SK-MEL-5 (cell line): ENCODE data around the gene ZC3H12A. TPM values are rescaled to one million over a fixed set of nuclear protein-coding genes. Genes with fewer than 3 reads are reported as not detected.
A peak's percentile ranks its signal among the peaks of the same experiment; 100 is the strongest.
"Not testable (repeated sequence)": the region's sequence is repeated elsewhere in the genome, so short reads cannot be mapped to it uniquely, and the experiment has no call there.

Experiments
- DNase-seq: peaks from one replicate; pipeline ENCODE4 v3.0.0-alpha.2; 2016; ENCODE audit warnings: low read depth, low spot score
- in situ Hi-C: cut with HindIII; loops from 2 replicates; pipeline ENCODE4 v1.10.0; 2016; ENCODE audit warnings: low sequenced_read_pairs, high pct_unique_total_duplicates, low pct_unique_long_range_greater_than_20kb
- total RNA-seq: library from RNA; depleted of rRNA; stranded (reverse); fragments of >200 nt; shearing (Covaris generic); gene quantifications from 2 replicates; pipeline ENCODE4 v1.2.3, GENCODE V29; 2014

Gene ZC3H12A
- total RNA-seq, 1 experiment from 2014 or later = 3.4 TPM

DNA sequence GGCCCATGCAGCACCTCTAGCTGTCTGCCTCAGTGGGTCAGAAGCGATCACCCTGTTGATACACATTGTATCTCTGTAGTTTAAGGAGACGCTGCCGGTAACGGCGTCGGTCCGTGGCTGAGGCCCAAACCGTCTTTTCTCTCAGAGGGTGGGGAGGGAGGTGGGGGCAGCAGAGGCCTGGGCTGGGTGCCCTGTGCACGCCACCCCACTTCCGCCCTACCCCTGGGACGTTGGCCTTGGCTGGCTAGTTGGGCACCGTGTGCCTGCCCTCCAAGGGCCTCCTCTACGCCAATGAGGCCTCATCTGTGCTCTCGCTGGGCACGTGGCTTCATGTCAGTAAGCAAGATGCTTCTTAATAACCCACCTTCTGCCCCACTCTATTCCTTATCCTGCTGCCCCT, 9.4 kb downstream of the ZC3H12A start:
- in situ Hi-C loops = no loop called here
- DNase-seq = no peak

DNA sequence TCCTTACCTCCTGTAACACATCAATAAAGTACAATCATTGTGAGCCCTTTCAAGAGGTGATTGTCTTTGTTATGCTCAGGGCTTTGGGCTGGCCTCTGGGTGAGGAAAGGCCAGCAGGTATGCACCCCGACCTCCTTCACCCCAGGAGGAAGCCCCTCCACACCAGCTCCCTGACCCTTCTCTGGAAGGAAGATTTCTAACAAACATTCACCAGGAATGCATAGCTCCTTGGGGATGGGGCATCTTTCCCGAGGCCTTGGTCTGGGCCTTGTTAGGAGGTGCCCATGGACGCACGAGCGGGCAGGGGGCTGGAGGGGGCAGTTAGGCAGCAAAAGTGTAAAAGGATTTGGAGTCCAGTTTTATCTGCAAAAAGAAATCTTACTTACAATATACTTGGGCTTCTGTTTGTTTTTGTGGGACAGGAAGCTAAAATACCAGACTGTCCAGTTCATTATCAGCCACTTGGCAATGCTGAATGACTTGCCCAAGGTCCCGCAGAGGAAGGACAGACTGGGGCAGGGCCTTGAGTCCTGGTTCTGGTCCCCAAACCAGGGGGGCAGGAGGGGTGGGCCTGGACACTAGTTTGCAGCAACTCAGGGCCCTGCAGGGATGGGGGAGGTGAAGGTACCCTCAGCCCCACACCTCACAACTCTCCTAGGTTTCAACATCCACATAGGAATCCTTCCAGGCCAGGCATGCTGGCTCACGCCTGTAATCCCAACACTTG, 10.1 kb downstream of the ZC3H12A start:
- no peak for DNase-seq
- in situ Hi-C loops = no loop called here

DNA sequence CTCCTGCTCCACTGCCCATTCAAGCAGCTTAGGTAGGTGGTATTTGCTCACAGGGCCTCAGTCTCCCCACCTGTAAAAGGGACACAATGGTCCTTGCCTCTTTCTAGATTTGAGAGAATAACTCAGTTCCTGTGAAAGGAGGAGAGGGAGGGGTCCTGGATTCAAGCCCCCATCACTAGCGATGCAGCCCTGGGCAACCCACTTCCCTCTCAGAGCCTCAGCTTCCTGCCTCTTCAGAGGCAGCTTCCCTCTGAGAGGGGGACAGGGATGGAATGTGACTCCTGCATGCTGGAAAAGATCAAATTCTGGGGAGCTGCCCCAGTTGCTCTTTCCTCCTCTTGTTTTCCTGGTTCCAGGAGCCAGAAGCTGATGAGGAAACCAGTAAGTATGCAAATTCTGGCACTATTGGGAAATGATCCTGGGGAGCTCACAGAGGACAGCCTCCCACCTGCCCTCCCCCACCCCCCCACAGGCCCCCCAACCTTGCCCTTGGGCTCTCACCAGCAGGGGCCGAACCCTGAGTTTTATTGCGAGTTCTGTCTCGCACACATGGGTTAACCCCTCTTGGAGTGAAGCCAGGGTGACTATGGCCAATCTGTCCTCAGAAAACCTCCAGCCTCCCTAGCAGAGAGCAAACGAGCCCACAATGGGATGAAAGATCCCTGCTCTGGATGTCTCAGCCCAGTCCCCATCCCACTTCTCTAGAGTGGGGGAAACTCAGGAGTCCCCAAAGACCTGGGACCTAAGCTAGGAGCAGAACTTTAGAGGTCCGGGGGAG, 11.7 kb downstream of the ZC3H12A start:
- no peak for DNase-seq
- in situ Hi-C loops = no loop called here

DNA sequence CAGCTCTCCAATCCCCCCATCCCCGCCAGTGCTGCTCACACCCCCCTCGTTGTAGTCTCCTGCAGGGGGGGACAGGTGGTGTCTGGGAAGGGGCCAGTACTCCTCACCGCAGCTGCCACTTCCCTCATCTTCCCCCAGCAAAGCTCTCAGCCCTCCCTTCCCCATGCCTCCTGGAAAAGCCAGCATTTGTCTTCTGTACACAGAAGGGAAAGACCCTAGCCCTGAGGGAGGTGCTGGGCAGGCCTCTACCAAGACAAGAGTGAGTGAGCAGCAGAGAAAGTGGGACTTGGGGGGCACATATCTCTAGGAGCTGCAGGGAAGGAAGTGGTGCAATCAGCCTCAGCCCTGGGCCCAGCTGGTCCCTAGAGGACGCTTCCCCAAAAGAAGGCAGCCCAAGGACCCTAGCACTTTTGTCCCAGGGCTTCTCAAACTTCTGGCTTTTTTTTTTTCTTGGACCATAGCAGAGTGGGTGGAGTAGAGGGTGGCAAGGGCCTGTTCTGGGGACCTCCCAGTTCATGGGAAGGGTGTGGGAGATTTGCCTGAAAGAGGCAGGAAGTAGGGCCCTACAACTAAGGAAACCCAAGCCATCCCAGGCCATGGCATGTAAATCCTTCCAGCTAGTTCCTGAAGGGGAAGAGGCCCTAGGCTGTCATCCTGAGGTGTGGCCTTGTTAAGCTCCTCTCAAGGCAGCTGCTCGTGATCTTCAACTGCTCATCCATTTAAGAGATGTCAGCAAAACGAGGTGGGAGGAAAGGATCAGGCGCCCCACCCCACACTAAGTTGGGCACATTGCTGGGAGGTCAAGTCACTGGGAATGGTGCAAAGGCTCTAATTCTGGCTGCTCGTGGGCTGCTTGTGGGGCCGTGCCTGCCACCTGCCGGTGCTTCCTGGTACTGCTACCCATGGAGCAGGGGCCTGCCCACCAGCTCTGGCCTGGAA, 12.6 kb downstream of the ZC3H12A start:
- in situ Hi-C loops = no loop called here
- DNase-seq = peak; percentile 61

DNA sequence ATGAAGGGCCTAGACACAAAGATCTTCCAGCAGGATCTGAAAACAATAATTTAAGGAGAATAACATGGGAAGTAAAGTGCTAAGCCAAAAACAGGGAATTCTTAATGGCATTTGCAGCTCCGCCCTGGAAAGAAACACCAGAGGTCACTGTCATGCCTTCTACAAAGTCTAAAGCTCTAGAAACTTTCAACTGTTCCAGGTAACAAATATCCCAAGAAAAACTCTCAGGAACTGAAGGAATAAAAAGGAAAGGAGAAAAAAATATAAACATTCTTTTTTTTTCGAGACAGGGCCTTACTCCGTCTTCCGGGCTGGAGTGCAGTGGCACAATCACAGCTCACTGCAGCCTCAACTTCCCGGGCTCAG, 13.2 kb downstream of the ZC3H12A start:
- in situ Hi-C loops = no loop called here
- no peak for DNase-seq

- in situ Hi-C loops = no loop called here
- no peak for DNase-seq
Measured at GRCh38 chr1:37493336-37494098, 19.1 kb downstream of the ZC3H12A start.

GRCh38 chr1:37495875-37496274, 21.5 kb downstream of the ZC3H12A start:
- no peak for DNase-seq
- in situ Hi-C loops = no loop called here

- no peak for DNase-seq
- in situ Hi-C loops = no loop called here
Measured at GRCh38 chr1:37497832-37498231, 23.5 kb downstream of the ZC3H12A start.

- DNase-seq = no peak
- in situ Hi-C loops = no loop called here
Measured at GRCh38 chr1:37498872-37499617, 24.7 kb downstream of the ZC3H12A start.

DNA sequence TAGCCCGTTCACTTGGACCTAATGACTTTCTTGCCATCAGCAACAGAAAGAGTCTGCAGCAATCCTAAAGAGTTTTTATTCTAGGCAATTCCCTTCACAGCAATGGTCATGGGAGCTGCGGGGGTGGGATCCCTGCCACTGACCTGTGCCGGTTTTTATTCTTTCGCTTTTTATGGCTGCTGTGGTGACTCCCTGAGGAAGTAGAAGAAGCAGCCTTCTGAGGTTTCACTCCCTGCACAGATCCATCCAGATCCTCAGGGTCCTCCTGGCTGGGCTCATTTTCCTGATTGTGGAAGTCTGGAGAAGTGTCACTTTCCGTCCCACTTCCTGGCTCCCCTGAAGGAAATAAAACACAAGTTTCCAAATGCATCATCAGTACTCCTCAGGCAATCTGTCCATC, 27.3 kb downstream of the ZC3H12A start:
- in situ Hi-C loops = no loop called here
- no peak for DNase-seq

- DNase-seq = no peak
- in situ Hi-C loops = no loop called here
Measured at GRCh38 chr1:37502104-37502503, 27.7 kb downstream of the ZC3H12A start.

DNA sequence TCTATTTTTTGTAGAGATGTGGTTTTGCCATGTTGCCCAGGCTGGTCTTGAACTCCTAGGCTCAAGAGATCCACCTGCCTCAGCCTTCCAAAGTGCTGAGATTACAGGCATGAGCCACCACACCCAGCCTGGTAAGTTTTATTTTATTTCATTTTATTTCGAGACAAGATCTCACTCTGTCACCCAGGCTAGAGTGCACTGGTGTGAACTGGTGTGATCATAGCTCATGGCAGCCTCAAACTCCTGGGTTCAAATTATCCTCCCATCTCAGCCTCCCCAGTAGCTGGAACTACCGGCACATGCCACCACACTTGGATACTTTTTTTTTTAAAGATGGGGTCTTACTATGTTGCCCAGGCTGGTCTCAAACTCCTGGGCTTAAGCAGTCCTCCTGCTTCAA, 28.4 kb downstream of the ZC3H12A start:
- DNase-seq, in situ Hi-C loops: not testable (repeated sequence)

- DNase-seq = no peak
- in situ Hi-C loops = no loop called here
Measured at GRCh38 chr1:37506740-37507139, 32.4 kb downstream of the ZC3H12A start.

DNA sequence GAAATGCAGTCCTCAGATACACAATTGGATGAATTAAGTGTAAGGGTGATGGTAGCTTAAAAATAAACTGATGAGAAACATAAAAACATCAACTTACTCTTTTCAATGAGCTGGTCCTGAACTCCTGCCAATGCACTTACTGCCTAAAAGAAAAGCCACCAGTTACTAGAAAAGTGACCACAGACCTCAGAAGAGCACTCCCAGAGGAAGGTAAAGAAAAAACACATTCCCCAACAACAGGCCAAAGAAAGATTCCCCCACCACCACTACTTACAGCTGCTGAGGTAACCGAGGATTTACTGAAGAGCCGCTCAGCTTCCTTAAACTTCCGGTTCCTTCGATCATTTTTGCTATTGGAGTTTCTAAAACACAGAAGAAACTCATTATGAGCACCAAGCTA, 34.8 kb downstream of the ZC3H12A start:
- peak; percentile 47 for DNase-seq
- in situ Hi-C loops = no loop called here

GRCh38 chr1:37513795-37514349, 39.5 kb downstream of the ZC3H12A start:
- DNase-seq = no peak
- in situ Hi-C loops = no loop called here

DNA sequence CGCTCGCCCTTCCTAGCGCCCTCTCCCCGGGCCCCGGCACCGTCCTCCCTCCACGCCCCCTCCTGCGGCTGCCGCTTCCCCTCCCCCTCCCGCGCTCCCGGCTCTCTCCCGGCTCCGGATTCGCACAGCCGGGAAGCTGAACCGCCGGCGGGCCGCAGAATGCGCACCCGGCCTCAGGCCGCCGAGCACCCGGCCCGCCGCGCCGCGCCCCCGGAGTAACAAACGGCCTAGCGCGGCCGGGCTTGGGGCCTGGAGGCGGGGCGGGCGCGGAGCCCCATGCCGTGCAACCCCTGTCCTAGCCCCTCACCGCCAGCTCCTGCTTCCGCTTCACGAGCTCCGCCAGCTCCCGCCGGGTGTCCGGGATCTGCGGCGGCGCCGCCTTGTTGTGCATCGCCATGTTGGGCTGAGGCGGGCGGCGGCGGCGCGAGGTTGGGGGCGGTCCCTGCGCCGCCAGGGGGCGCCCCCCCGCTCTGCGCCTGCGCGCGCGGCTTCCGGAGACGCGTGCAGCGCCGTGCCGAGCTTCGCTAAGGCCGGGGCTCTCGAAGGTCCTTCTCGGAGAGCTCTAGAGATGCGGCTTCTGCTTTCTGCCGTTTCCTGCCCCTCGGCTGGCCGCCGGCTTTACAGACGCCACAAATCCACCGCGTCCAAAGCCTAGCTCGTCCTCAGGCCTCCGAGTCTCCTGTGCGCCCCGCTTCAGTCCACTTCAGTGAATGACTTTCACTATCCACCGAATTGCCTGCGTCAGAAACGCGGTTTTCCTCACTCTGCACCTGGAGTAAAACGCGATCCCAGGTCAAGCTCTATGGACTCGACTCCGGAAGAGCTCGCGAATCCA, 40.2 kb downstream of the ZC3H12A start, which contains the start of gene MEAF6:
Gene MEAF6, minus strand, starts transcription at position 417 of the 835 bp plus-strand sequence. Its CDS starts 20 bp downstream, at position 397.
- in situ Hi-C loops = no loop called here
- DNase-seq = peak; percentile 72
